HL-60 (cell line): ENCODE measurements around the gene EML6.

Experiments
- POLR2AphosphoS5 ChIP-seq: IDR thresholded peaks from 2 replicates; pipeline ENCODE4 v1.6.1; 2012; ENCODE audit warnings: low read depth
- SPI1 ChIP-seq: IDR thresholded peaks from 2 replicates; pipeline ENCODE4 v1.6.1; 2012; ENCODE audit warnings: low read depth, mild to moderate bottlenecking, borderline replicate concordance
- TF ChIP-seq, protein P1 (sequence below): IDR thresholded peaks from one replicate; pipeline ENCODE4 v1.5.1; 2011; ENCODE audit warnings: low read length, control low read depth, inconsistent platforms; ENCODE audit not compliant: insufficient read depth

GRCh38 chr2:55001716-55002115, 278.3 kb downstream of the EML6 start:
- TF ChIP-seq, protein P1, sequence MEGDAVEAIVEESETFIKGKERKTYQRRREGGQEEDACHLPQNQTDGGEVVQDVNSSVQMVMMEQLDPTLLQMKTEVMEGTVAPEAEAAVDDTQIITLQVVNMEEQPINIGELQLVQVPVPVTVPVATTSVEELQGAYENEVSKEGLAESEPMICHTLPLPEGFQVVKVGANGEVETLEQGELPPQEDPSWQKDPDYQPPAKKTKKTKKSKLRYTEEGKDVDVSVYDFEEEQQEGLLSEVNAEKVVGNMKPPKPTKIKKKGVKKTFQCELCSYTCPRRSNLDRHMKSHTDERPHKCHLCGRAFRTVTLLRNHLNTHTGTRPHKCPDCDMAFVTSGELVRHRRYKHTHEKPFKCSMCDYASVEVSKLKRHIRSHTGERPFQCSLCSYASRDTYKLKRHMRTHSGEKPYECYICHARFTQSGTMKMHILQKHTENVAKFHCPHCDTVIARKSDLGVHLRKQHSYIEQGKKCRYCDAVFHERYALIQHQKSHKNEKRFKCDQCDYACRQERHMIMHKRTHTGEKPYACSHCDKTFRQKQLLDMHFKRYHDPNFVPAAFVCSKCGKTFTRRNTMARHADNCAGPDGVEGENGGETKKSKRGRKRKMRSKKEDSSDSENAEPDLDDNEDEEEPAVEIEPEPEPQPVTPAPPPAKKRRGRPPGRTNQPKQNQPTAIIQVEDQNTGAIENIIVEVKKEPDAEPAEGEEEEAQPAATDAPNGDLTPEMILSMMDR: no peak
- no peak for TF ChIP-seq POLR2AphosphoS5
- TF ChIP-seq SPI1: no peak
